ENCODE measurements around the gene DCTPP1.

- TF ChIP-seq CTCF (IDR thresholded peaks at IDR 0.05) (no peak), CBX2 (IDR thresholded peaks at IDR 0.05; ENCODE audit: borderline replicate concordance, low read depth) (no peak), ZSCAN20 (CRISPR knock-in tag; IDR thresholded peaks at IDR 0.05) (no peak), NFE2L2 (conservative IDR thresholded peaks at IDR 0.05; ENCODE audit: low read length) (no peak), RFX5 (IDR thresholded peaks at IDR 0.05) (no peak), CHD2 (IDR thresholded peaks at IDR 0.05; ENCODE audit: low read length, partially characterized antibody) (no peak)
- TF ChIP-seq, protein P1, sequence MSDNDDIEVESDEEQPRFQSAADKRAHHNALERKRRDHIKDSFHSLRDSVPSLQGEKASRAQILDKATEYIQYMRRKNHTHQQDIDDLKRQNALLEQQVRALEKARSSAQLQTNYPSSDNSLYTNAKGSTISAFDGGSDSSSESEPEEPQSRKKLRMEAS (IDR thresholded peaks at IDR 0.05), result no peak
- TF ChIP-seq, protein P2, sequence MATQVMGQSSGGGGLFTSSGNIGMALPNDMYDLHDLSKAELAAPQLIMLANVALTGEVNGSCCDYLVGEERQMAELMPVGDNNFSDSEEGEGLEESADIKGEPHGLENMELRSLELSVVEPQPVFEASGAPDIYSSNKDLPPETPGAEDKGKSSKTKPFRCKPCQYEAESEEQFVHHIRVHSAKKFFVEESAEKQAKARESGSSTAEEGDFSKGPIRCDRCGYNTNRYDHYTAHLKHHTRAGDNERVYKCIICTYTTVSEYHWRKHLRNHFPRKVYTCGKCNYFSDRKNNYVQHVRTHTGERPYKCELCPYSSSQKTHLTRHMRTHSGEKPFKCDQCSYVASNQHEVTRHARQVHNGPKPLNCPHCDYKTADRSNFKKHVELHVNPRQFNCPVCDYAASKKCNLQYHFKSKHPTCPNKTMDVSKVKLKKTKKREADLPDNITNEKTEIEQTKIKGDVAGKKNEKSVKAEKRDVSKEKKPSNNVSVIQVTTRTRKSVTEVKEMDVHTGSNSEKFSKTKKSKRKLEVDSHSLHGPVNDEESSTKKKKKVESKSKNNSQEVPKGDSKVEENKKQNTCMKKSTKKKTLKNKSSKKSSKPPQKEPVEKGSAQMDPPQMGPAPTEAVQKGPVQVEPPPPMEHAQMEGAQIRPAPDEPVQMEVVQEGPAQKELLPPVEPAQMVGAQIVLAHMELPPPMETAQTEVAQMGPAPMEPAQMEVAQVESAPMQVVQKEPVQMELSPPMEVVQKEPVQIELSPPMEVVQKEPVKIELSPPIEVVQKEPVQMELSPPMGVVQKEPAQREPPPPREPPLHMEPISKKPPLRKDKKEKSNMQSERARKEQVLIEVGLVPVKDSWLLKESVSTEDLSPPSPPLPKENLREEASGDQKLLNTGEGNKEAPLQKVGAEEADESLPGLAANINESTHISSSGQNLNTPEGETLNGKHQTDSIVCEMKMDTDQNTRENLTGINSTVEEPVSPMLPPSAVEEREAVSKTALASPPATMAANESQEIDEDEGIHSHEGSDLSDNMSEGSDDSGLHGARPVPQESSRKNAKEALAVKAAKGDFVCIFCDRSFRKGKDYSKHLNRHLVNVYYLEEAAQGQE (IDR thresholded peaks at IDR 0.05), result no peak
- TF ChIP-seq, protein P3, sequence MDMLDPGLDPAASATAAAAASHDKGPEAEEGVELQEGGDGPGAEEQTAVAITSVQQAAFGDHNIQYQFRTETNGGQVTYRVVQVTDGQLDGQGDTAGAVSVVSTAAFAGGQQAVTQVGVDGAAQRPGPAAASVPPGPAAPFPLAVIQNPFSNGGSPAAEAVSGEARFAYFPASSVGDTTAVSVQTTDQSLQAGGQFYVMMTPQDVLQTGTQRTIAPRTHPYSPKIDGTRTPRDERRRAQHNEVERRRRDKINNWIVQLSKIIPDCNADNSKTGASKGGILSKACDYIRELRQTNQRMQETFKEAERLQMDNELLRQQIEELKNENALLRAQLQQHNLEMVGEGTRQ (IDR thresholded peaks at IDR 0.05), result no peak
Observed at GRCh38 chr16:30416047-30416603, 13.7 kb downstream of the DCTPP1 start.

All from A549 (cell line).